ENCODE data around the gene PLEKHA1. TPM values are rescaled to one million over a fixed set of nuclear protein-coding genes. Genes with fewer than 3 reads are reported as not detected.

The PLEKHA1 gene
- total RNA-seq, 2 donors from 2014 or later: 22.3 to 46.8 TPM

- Histone ChIP-seq H3K27me3 (replicated peaks; ENCODE audit: insufficient read depth) (no peaks in the 10 kb centered on the region), H3K4me3 (no peak overlapping the region), H3K4me1 (ENCODE audit: control insufficient read depth in 1 of 2, low read depth in 2 of 2) (peaks cover 4 to 6% of the 10 kb centered on the region in 2 donors), H3K27ac (no peak overlapping the region), H3K9me3 (no peaks in the 10 kb centered on the region), H3K36me3 (no peaks in the 10 kb centered on the region)
- ATAC-seq (ENCODE audit: insufficient number of reproducible peaks, low FRiP score, low read depth) (no peak), DNase-seq (ENCODE audit: low spot score) (no peak)
- TF ChIP-seq CTCF (IDR thresholded peaks at IDR 0.05): no peak
Measured at GRCh38 chr10:122379041-122379440, 4.5 kb downstream of the PLEKHA1 start.

GRCh38 chr10:122379537-122379936 lies 5.0 kb downstream of the PLEKHA1 start:
- H3K4me3 ChIP-seq: no peak overlapping the region
- H3K4me1 ChIP-seq (ENCODE audit: control insufficient read depth in 1 of 2, low read depth in 2 of 2): peaks cover 4 to 5% of the 10 kb centered on the region in 2 donors
- no peak for ATAC-seq (ENCODE audit: insufficient number of reproducible peaks, low FRiP score, low read depth)
- no peak overlapping the region for H3K27ac ChIP-seq
- DNase-seq (ENCODE audit: low spot score): no peak
- no peaks in the 10 kb centered on the region for H3K9me3 ChIP-seq
- no peaks in the 10 kb centered on the region for H3K36me3 ChIP-seq
- H3K27me3 ChIP-seq (replicated peaks; ENCODE audit: insufficient read depth): no peaks in the 10 kb centered on the region
- no peak for TF ChIP-seq CTCF (IDR thresholded peaks at IDR 0.05)

- Histone ChIP-seq H3K4me1 (ENCODE audit: control insufficient read depth in 1 of 2, low read depth in 2 of 2) (peaks cover 4% of the 10 kb centered on the region in 2 donors), H3K4me3 (no peak overlapping the region), H3K9me3 (no peaks in the 10 kb centered on the region), H3K27ac (no peak overlapping the region), H3K27me3 (replicated peaks; ENCODE audit: insufficient read depth) (no peaks in the 10 kb centered on the region), H3K36me3 (no peaks in the 10 kb centered on the region)
- DNase-seq (ENCODE audit: low spot score): no peak
- TF ChIP-seq CTCF (IDR thresholded peaks at IDR 0.05): no peak
- no peak for ATAC-seq (ENCODE audit: insufficient number of reproducible peaks, low FRiP score, low read depth)
Measured at GRCh38 chr10:122380703-122381102, 6.2 kb downstream of the PLEKHA1 start.

- Histone ChIP-seq H3K9me3 (no peaks in the 10 kb centered on the region), H3K36me3 (no peaks in the 10 kb centered on the region), H3K4me1 (ENCODE audit: control insufficient read depth in 1 of 2, low read depth in 2 of 2) (no peaks in the 10 kb centered on the region), H3K27ac (no peak overlapping the region), H3K4me3 (no peak overlapping the region), H3K27me3 (replicated peaks; ENCODE audit: insufficient read depth) (no peaks in the 10 kb centered on the region)
- DNase-seq (ENCODE audit: low spot score) (no peak), ATAC-seq (ENCODE audit: insufficient number of reproducible peaks, low FRiP score, low read depth) (no peak)
- no peak for TF ChIP-seq CTCF (IDR thresholded peaks at IDR 0.05)
Measured at GRCh38 chr10:122381680-122382079, 7.2 kb downstream of the PLEKHA1 start.

GRCh38 chr10:122386514-122386913 lies 12.0 kb downstream of the PLEKHA1 start:
- Histone ChIP-seq H3K27ac (no peak overlapping the region), H3K4me1 (ENCODE audit: control insufficient read depth in 1 of 2, low read depth in 2 of 2) (peaks cover 2 to 5% of the 10 kb centered on the region in 2 donors), H3K9me3 (no peaks in the 10 kb centered on the region), H3K36me3 (peaks cover 6% of the 10 kb centered on the region), H3K27me3 (replicated peaks; ENCODE audit: insufficient read depth) (no peaks in the 10 kb centered on the region), H3K4me3 (no peak overlapping the region)
- TF ChIP-seq CTCF (IDR thresholded peaks at IDR 0.05): no peak
- no peak for ATAC-seq (ENCODE audit: insufficient number of reproducible peaks, low FRiP score, low read depth)
- no peak for DNase-seq (ENCODE audit: low spot score)
